GM19324 (cell line): ENCODE results near the gene NHEJ1.
A peak's percentile ranks its signal among the peaks of the same experiment; 100 is the strongest.
"Not testable (repeated sequence)": the region's sequence is repeated elsewhere in the genome, so short reads cannot be mapped to it uniquely, and the experiment has no call there.

Experiments
- ATAC-seq: cut with Tn5 transposase; IDR thresholded peaks from one replicate; pipeline ENCODE4 v1.9.1; 2021; ENCODE audit warnings: mild to moderate bottlenecking, moderate library complexity; ENCODE audit not compliant: unreplicated experiment, low FRiP score

NHEJ1 gene

GRCh38 chr2:219160186-219161017 is at the start of gene NHEJ1:
NHEJ1 (minus strand) TSS chr2:219160815; CDS start chr2:219158362, 2,453 bp downstream.
- ATAC-seq: peak; percentile 91

DNA sequence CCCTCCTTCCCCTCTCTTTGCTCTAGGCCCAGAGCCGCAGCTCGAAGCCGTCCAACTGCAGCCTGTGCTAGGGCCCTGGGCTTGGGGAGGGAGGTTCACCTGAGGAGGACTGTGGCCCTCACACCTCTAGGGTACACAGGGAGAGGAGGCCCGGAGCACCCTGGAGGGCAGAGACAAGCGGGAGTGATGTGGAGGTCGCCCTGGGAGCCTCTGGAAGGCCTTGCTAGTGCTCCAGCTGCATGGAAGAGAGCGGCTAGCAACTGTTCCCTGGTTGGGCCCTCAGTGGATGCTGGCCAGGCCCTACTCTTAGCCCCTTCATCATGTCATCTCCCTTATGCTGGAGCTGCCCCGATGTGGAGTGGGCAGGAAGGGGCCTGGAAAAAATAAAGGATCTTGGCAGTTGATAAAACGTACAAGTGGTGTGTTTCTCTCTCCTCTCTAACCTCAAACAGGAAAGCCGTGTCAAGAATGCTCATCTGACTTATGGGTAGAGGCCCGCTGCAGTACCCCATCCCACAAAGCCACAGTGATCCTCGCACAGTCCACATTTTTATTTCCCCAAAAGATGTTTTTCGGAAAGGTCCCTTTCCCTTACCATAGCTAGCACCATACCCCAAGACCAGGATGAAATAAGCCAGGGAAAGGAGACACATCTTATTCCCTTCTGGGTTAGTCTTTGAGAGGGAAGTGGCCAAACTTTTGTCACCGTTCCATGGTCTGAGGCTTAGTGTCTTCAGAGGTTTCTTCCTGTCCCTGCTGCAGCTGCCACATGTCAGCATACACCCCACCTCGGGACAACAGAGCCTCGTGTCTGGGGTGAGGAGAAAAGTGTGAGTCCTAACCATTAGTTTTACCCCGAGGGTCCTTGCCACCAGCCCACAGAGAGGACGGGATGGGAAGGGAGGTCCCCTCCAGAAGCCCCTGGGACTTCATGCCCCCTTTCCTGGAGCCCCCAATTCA is 48.9 kb upstream of the NHEJ1 start:
- no peak for ATAC-seq

GRCh38 chr2:219207884-219208740 is 47.5 kb upstream of the NHEJ1 start:
- no peak for ATAC-seq

DNA sequence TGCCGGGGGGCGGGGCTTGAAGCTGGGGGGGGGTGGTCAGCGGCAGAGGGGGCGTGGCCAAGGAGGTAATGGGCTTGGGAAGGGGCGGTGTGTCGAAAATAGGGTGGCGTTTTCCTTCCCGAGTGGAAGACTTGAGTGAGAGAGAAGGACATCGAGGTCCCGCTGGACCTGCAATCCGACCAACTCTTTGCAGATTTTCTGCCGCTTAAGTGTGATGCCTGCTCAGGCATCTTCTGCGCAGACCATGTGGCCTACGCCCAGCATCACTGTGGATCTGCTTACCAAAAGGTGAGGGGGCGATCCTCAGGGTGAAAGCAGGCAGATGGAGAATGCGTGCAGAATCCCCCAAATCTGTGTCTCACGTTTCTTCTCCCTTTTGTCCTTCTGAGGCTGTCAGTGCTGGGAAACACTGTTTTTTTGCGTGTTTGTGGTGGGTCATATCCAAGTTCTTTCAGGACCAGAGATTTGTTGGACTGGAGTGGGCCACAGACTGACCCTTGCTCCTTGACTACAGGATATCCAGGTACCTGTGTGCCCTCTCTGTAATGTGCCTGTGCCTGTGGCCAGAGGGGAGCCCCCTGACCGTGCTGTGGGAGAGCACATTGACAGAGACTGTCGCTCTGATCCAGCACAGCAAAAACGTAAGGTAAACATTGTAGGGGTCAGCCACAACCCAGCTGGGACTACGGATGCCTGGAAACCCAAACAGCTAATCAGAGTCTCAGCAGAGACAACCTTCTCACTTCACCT is 46.7 kb upstream of the NHEJ1 start:
- no peak for ATAC-seq

GRCh38 chr2:219206328-219207133 is 45.9 kb upstream of the NHEJ1 start, which contains the start of gene ZFAND2B:
ZFAND2B (plus strand) TSS chr2:219206782; CDS start chr2:219206988, 206 bp downstream.
- ATAC-seq: peak; percentile 97

- no peak for ATAC-seq
Observed at GRCh38 chr2:219205981-219206327, 45.3 kb upstream of the NHEJ1 start.

GRCh38 chr2:219205165-219205538 is 44.5 kb upstream of the NHEJ1 start:
- no peak for ATAC-seq

- no peak for ATAC-seq
Observed at GRCh38 chr2:219204425-219205164, 44.0 kb upstream of the NHEJ1 start.

GRCh38 chr2:219201331-219201730 is 40.7 kb upstream of the NHEJ1 start:
- ATAC-seq: not testable (repeated sequence)

DNA sequence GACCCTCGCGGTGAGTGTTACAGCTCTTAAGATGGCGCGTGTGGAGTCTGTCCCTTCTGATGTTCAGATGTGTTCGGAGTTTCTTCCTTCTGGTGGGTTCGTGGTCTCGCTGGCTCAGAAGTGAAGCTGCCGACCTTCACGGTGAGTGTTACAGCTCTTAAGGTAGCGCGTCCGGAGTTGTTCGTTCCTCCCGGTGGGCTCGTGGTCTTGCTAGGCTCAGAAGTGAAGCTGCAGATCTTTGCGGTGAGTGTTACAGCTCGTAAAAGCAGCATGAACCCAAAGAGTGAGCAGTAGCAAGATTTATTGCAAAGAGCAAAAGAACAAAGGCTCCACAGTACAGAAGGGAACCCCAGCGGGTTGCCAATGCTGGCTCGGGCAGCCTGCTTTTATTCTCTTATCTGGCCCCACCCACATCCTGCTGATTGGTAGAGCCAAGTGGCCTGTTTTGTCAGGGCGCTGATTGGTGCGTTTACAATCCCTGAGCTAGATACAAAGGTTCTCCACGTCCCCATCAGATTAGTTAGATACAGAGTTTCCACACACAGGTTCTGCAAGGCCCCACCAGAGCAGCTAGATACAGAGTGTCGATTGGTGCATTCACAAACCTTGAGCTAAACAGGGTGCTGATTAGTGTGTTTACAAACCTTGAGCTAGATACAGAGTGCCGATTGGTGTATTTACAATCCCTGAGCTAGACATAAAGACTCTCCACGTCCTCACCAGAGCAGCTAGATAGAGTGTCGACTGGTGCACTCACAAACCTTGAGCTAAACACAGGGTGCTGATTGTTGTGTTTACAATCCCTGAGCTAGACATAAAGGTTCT is 40.1 kb upstream of the NHEJ1 start:
- ATAC-seq: not testable (repeated sequence)

DNA sequence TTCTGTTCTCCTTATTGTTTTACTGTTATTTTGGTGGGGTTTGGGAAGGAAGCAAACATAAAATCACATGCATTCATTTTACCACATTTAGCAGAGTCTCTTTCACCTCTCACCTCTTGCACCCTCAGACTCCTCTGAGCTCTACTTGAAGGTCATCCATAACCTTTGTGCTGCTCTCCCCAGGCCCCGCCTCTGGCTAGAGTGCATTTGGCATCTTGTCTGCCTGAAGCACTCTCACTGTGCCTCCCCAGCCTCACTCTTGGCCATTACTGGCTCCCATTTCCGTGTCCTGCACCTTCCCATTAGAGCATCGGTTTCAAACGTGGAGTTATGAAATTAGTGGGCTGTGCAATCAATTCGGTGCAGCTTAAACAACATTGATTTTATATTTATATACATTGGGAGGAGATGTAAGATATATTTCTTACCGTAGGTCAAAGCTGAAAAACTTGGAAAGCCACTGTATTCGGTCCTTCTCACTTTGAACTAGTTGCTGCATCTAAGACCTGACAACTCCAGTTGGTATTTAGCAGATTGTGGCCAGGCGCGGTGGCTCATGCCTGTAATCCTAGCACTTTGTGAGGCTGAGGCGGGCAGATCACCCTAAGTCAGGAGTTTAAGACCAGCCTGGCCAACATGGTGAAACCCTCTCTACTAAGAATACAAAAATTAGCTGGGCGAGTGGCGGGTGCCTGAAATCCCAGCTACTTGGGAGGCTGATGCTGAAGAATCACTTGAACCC is 39.0 kb upstream of the NHEJ1 start:
- ATAC-seq: no peak

DNA sequence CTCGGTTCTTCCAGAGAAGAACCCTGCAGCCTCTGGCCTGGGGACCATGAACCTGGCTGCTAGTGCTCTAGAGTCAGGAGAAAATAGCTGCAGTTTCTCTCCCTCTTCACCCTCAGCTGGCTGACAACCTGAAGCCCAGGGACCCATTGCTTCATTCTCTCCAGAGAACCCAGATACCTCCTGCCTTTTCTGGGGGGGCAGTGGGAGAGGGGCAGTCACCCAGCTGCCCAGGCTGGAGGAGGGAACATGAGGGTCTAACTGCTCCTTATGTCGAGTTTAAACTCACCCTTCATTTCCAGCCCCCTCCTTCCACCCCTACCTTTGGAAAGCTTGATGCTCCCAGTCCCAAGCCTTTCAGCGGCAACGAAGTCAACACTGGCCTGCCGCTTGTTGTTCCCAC is 38.4 kb upstream of the NHEJ1 start:
- ATAC-seq: no peak

GRCh38 chr2:219197388-219197787 is 36.8 kb upstream of the NHEJ1 start:
- ATAC-seq: no peak

GRCh38 chr2:219186754-219187456 is 26.3 kb upstream of the NHEJ1 start:
- ATAC-seq: no peak

GRCh38 chr2:219184121-219184520 is 23.5 kb upstream of the NHEJ1 start:
- no peak for ATAC-seq

GRCh38 chr2:219183151-219183772 is 22.6 kb upstream of the NHEJ1 start:
- ATAC-seq: no peak
